K562 (cell line): ENCODE results near the gene SPDL1. TPM values are rescaled to one million over a fixed set of nuclear protein-coding genes. Genes with fewer than 3 reads are reported as not detected.

Source experiments
- ARID3B ChIP-seq: fragments of 250-450 bp; sonication (Bioruptor Pico); IDR thresholded peaks from 2 replicates; pipeline ENCODE4 v1.4.0; 2020; ENCODE audit warnings: borderline replicate concordance
- BCLAF1 ChIP-seq, 2 experiments: fragments of 450-650 bp in 1 of 2; IDR thresholded peaks; 2 replicates each; pipeline ENCODE4 v1.6.1; 2011 to 2017; ENCODE audit warnings: low read depth in 2 of 2, antibody characterized with exemption in 1 of 2, borderline replicate concordance in 1 of 2, low read length in 1 of 2, mild to moderate bottlenecking in 1 of 2, mixed read lengths in 1 of 2; ENCODE audit not compliant: control insufficient read depth in 1 of 2
- E2F4 ChIP-seq: sonication (generic); formaldehyde crosslinking; IDR thresholded peaks from 2 replicates; pipeline ENCODE4 v1.8.0; 2022; ENCODE audit warnings: mild to moderate bottlenecking, low read depth, missing genetic modification reagents
- ETV6 ChIP-seq, 3 experiments: fragments of 150-350 bp in 1 of 3; sonication (generic) in 1 of 3; formaldehyde crosslinking in 1 of 3; IDR thresholded peaks; 2 replicates each; pipeline versions ENCODE4 v1.6.1 to v1.8.0; 2014 to 2022; ENCODE audit warnings: borderline replicate concordance in 2 of 3, low read depth in 2 of 3, antibody characterized with exemption in 1 of 3, low read length in 1 of 3, mild to moderate bottlenecking in 1 of 3, missing genetic modification reagents in 1 of 3
- FOXM1 ChIP-seq, 2 experiments: fragments of 450-650 bp in 1 of 2; sonication (generic) in 1 of 2; formaldehyde crosslinking in 1 of 2; IDR thresholded peaks; 2 replicates each; pipeline versions ENCODE4 v1.6.1 to v1.9.0; 2017 to 2022; ENCODE audit warnings: low read depth in 2 of 2, mild to moderate bottlenecking in 2 of 2, missing genetic modification reagents in 1 of 2, moderate library complexity in 1 of 2
- GABPA ChIP-seq: fragments of 200-800 bp; sonication (Bioruptor generic); conservative IDR thresholded peaks from 2 replicates; pipeline ENCODE4 v1.6.1; 2016; ENCODE audit warnings: low read depth, missing genetic modification characterization, missing compliant biosample characterization
- GMEB1 ChIP-seq: fragments of 250-450 bp; sonication (Bioruptor Pico); IDR thresholded peaks from 2 replicates; pipeline ENCODE4 v1.4.0; 2020; ENCODE audit warnings: mild to moderate bottlenecking
- MAZ ChIP-seq, 2 experiments: fragments of 450-650 bp in 1 of 2; sonication (generic) in 1 of 2; formaldehyde crosslinking; IDR thresholded peaks in 1 of 2; conservative IDR thresholded peaks in 1 of 2; 2 replicates each; pipeline versions ENCODE4 v1.4.0 to v1.5.0; 2020; ENCODE audit warnings: mild to moderate bottlenecking in 1 of 2, missing genetic modification reagents in 1 of 2
- RNF2 ChIP-seq: sonication (generic); IDR thresholded peaks from 2 replicates; pipeline ENCODE4 v1.6.1; 2016
- RNF219 ChIP-seq: fragments of 250-450 bp; sonication (Bioruptor Pico); IDR thresholded peaks from 2 replicates; pipeline ENCODE4 v1.5.0; 2022; ENCODE audit warnings: mild to moderate bottlenecking
- SFPQ ChIP-seq: fragments of 200-400 bp; formaldehyde crosslinking; IDR thresholded peaks from 2 replicates; pipeline ENCODE4 v1.6.1; 2017; ENCODE audit warnings: mild to moderate bottlenecking, low read depth, low read length, moderate library complexity
- polyA plus RNA-seq, 8 experiments: library from polyadenylated mRNA; depleted of rRNA in 4 of 8; stranded (reverse) in 5 of 8; unstranded in 3 of 8; fragments of >200 nt; fragmentation: Nextera tagmentation in 2 of 8; fragmentation: Illumina TruSeq in 1 of 8; extraction: Ambion mirVana in 2 of 8; extraction: Trizol in 1 of 8; gene quantifications; 2 replicates each; pipeline versions ENCODE4 v1.2.1 to v1.2.3, GENCODE V29; 2011 to 2014; ENCODE audit warnings: inconsistent platforms in 1 of 8, missing spikeins in 1 of 8
- total RNA-seq, 7 experiments: library from RNA; depleted of rRNA in 6 of 7; stranded (reverse); fragments of >200 nt in 6 of 7; fragmentation: Illumina TruSeq in 2 of 7; extraction: Trizol in 2 of 7; gene quantifications; 2 replicates each; pipeline versions ENCODE4 v1.2.1 to v1.2.3, GENCODE V29; 2011 to 2021; ENCODE audit warnings: low replicate concordance in 1 of 7

Gene SPDL1
- total and polyA plus RNA-seq, 9 of the 15 experiments (the other 6 are each of a cell fraction or from before 2014, with no cell fraction given): 32.4 to 59.6 (median 49.0) TPM

- 0 out of 2 replicates have a peak, but pooled peaks have one; percentile 19 for TF ChIP-seq GMEB1 (CRISPR knock-in tag)
- no peak for TF ChIP-seq ETV6 (IDR thresholded peaks at IDR 0.05; ENCODE audit: borderline replicate concordance in 1 of 2, low read depth in 2 of 2, low read length in 1 of 2)
- TF ChIP-seq ETV6 (CRISPR knock-in tag; IDR thresholded peaks at IDR 0.05; ENCODE audit: borderline replicate concordance): peak; percentile 57; the same call in 1 of the 2 replicates
- no peak for TF ChIP-seq SFPQ
- TF ChIP-seq RNF2: peak; percentile 31; the same call in 1 of the 2 replicates
- no peak for TF ChIP-seq BCLAF1 (IDR thresholded peaks at IDR 0.05; ENCODE audit: borderline replicate concordance in 1 of 2, control insufficient read depth in 1 of 2, low read depth in 2 of 2, low read length in 1 of 2)
- TF ChIP-seq E2F4 (CRISPR knock-in tag): 0 out of 2 replicates have a peak, but pooled peaks have one; percentile 7
- TF ChIP-seq FOXM1 (IDR thresholded peaks at IDR 0.05; ENCODE audit: low read depth): no peak
- TF ChIP-seq FOXM1 (CRISPR knock-in tag; IDR thresholded peaks at IDR 0.05; ENCODE audit: low read depth): 0 out of 2 replicates have a peak, but pooled peaks have one; percentile 90
- TF ChIP-seq MAZ (CRISPR knock-in tag; conservative IDR thresholded peaks at IDR 0.05 in 1 of 2, IDR thresholded peaks at IDR 0.05 in 1 of 2): peak; percentile 71 to 85
- TF ChIP-seq RNF219: no peak
- TF ChIP-seq GABPA: peak; percentile 50
- TF ChIP-seq ARID3B (CRISPR knock-in tag): 0 out of 2 replicates have a peak, but pooled peaks have one; percentile 19
These were observed 53.5 kb downstream of the SPDL1 start, which contains the start of gene DOCK2 (continued) for GRCh38 chr5:169637085-169637548.
